Renal pelvis (tissue), 4 donors: Measurements from ENCODE around the gene MYH14. TPM values are rescaled to one million over a fixed set of nuclear protein-coding genes. Genes with fewer than 3 reads are reported as not detected.
"Not testable (repeated sequence)": the region's sequence is repeated elsewhere in the genome, so short reads cannot be mapped to it uniquely, and the experiment has no call there.

Experiments used
- DNase-seq: peaks from one replicate; pipeline ENCODE4 v3.0.0-alpha.2; 2013
- polyA plus RNA-seq, 3 donors: library from polyadenylated mRNA; unstranded; fragments of 120-200 nt; gene quantifications; one replicate each; pipeline ENCODE4 v1.2.1, GENCODE V29; 2013; ENCODE audit not compliant: insufficient read length in 3 of 3

MYH14 gene
- polyA plus RNA-seq, 3 donors: 25.8 to 31.7 (median 27.2) TPM

DNA sequence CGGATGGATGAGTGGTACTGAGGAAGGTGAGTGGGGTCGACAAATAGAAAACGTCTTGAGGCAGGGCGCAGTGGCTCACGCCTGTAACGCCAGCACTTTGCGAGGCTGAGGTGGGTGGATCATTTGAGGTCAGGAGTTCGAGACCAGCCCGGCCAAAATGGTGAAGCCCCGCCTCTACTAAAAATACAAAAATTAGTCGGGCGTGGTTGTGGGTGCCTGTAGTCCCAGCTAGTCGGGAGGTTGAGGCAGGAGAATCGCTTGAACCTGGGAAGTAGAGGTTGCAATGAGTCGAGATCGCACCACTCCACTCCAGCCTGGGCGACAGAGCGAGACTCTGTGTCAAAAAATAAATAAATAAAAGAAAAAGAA lies 126.5 kb downstream of the MYH14 start:
- DNase-seq: not testable (repeated sequence)

DNA sequence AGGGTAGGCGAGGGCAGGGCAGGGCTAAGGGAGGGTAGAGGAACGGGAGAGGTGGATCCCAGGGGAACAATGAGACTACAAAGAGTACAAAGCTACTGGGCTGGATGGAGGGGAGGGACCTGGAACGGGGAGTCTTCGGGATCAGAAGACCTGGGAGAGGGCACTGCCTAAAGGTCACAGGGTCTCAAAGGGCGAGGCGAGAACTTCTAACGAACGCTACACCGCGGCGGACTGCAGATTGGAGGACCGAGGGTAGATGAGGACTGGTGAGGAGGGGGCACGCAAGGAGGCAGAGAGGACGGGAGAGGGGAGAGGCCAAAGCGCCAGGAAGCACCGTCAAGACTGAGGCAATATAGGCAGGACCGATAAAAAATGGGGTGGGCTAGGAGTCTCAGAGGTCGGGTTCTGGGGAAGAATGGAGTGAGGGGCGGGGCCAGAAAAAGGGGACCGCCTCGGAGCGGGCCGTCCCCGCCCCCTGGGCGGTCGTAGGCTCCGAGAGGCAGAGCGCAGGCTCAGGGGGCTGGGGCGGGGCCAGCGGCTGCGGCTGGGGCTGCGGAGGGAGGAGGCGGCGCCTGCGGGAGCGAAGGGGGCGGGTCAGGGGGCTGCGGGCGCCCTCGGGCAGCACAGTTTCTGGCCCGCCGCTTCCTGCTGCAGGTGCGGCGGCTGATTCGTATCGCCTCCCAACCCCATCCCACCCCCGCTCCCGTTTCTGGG lies 127.1 kb downstream of the MYH14 start:
- peak; percentile 89 for DNase-seq

- DNase-seq: no peak
These were observed 128.0 kb downstream of the MYH14 start for GRCh38 chr19:50331221-50331993.

DNA sequence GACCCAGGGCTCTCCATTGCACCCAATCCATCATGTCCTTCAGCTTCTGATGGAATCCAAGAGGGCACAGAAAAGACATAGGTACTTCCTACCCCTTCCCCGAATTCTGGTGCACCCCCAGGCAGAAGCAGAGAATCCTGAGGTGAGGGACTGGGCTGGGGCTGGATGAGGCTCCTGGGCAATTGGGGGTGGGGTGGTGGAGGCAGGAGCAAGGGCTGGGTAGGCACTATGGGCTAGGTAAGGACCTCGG lies 128.5 kb downstream of the MYH14 start:
- DNase-seq: no peak

DNA sequence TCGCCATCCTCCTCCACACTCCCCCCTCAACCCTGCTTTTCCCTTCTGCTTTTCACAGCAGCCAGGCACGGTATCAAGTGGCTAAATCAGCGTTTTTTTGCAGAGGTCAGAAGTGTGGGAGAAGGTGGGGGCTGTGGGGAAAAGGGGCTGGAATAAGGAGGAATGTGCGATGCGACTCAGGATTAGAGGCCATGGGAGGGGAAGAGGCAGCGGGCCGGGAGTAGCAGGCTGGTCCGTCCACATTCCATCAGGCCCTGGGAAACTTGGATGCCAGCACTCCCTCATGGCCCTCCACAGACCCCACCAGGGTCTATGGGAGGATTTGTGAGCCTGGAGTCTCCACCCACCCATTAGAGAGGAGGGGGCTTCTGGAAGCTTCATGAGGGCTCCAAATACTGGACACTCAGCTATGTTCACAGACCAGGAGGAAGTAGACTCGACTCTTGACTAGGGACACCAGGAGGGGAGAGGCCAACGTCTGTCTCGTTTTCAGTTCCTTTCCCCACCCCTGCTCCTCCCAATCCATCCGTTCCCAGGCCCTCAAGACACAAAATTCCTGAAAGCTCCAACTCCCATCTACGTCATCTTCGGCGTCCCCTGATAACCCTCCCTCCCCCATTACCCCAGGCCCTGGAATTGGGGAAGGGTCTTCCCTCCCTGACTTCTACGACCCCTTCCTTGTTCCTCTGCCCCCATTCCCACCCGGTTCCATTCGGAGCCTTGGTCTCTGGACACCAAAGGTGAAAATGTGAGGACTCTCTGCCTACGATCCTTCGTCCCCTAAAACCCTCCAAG lies 129.0 kb downstream of the MYH14 start:
- DNase-seq: peak; percentile 75

DNA sequence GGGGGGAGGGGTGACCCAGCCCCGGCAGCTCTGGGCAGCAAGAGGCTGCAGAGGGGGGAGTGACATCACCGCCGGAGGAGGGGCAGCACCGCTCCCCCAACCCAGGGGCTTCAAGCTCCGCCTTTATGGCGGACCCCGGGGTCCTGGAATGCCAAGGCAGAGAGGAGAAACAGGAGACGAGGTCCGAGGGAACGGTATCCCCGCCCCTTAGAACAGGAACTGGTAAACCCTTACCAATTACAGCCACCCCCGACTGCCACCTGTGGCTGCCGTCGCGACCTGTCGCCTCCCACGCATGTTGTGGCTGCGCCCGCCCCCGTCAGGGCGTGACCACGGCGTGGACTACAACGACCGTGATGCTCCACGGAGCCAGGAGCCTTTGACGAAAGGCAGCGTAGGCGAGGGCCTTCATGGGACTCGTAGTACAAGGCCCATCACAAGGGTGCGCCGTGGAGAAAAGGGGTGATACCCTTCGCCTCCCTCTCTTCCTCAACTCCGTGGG lies 129.9 kb downstream of the MYH14 start:
- peak; percentile 93 for DNase-seq

DNA sequence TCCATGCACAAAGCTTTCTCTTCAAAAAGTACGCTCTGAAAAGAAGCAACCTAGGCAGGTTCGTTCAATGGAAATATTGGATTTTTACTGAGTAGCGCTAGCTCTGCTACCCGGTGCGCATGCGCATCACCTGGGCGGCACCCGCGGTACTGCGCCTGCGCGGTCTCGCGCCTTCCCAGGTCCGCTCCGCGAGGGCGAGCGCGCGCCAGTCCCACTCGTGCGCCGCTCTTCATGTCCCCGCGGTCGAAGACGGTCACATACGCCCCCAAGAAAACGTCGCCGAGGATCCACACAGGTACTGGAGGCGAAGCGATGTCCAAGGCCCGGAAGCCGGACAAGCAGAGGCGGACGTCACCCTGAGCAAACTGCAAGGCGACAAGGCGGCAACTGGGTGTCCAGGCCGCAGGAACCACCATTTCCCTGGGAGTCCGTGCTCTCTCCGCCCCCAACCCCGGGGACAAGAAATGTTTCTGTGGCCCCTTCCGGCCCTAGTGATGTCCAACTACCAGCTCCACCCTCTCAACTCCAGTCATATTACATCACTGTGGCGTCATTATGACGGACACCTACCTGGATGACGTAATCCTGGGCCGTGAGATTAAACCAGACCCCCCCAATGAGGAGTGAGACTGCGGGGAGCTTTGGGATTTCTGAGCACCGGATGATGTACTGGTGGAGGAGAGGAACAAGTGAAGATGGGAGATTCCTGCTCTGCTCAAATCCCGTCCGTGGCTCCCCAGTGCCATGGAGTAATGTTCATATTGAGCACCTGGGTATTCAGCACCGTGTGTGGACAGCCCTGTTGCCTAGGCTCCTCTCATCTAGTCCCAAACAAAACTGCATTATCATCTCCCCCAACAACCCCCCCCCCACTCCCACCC lies 130.6 kb downstream of the MYH14 start:
- peak; percentile 83 for DNase-seq

DNA sequence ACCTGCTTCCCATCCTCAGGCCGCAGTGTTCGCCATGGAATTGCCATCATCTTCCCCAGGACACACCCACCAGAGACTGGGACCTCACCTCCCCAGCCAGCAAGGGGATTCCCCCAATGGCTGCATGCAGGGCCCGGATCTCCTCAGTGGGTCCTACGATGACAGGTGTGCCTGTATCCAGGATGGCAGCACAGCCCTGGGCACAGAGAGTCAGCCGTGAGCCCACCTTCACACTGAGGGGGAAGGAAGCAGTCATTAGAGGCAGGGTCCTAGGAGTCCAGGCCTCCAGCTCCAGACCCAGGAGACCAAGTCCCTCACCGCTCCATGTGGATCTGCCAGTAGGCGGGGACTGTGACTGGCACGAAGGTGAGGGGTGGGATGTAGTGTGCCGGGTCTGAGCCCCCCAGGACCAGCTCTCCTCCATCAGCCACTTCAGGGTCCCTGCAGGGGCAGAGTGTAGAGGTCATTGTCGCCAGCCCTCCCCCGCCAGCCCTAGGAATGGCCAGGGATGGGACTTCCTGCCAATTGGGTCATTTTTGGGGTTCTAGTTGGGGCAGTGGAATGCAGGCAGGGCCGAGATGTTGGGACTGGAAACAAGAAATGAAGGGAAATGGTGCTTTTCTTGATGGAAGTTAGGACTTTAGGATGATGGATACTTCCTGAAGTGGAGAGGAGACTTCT lies 131.5 kb downstream of the MYH14 start:
- no peak for DNase-seq

DNA sequence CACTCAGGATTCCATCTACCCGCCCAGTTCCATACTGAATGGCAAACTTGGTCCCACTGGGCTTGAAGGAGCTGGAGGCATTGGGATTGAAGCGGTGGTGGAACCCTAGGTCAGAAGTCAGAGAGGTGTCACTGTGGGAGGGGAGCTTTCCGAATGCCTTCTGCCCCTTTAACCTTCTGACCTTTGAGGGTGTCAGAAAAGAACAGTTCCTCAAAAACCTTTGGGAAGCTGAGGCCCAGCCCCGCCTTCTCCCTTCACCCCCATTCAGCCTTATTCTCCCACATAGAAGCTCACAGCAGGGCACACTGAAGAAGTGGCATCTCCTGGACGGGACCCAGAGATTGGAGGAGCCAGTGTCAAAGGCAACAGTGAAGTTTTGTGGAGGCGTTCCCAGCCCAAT lies 133.6 kb downstream of the MYH14 start:
- DNase-seq: not testable (repeated sequence)

DNA sequence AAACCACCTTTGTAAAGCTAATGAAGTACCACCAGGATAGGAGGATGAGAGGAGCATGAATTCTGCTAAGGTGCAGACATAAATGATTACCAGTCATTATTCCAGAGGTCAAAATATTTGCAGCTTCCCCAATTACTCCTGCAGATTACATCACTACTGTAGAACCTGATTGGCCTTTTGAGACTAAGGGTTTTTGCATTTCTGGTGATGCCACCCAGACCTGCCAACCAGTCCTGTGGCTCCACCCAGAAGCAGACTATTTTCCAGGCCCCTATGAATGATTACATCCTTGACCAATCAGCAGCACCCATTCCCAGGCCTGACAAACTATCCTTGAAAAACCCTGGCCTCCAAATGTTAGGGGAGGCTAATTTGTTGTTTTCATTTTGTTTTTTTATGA lies 136.9 kb downstream of the MYH14 start:
- DNase-seq: no peak

DNA sequence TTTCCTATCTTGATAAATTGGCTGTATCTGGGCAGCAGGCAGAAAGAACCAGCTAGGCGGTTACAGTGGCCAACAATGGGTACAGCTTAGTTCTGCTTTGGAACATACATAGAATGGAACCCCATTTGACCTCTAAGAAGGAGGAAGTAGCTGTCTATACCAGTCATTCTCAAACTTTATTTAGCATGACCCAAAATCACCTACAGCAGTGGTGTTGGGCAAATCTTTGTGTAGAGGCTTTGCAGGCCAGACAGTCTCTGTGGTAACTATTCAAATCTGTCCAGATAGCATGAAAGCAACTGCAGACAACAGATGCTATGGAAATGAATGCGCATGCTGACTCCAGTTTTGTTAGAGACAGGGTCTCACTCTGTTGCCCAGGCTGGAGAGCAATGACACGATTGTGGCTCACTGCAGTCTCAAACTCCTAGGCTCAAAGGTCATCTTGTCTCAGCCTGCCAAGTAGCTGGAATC lies 137.7 kb downstream of the MYH14 start:
- DNase-seq: no peak

GRCh38 chr19:50344661-50345318 lies 141.4 kb downstream of the MYH14 start:
- no peak for DNase-seq

DNA sequence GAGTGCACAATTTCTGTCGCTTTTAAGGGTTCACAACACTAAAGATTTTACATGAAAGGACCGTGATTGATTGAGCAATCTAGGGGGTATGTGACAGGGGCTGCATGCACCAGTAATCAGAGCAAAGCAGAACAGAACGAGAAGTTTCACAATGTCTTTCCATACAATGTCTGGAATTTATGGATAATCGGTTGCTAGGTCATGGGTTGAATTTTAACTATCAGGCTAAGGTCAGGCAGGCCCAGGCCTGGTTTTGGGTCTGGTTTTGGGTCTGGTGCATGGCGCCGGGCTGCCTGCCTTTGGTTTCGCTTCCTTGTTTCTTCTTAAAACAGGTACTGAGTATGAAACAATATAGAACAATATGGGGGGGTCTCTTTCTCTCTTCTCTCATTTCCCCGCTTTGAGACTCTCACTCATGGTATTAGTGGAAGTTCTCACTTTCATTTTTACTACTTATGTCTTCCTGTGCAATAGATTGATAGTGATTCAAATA lies 143.7 kb downstream of the MYH14 start:
- not testable (repeated sequence) for DNase-seq

GRCh38 chr19:50349277-50350057 lies 146.0 kb downstream of the MYH14 start:
- DNase-seq: no peak

GRCh38 chr19:50352242-50352641 lies 148.8 kb downstream of the MYH14 start:
- no peak for DNase-seq

GRCh38 chr19:50353487-50353880 lies 150.1 kb downstream of the MYH14 start:
- not testable (repeated sequence) for DNase-seq

DNA sequence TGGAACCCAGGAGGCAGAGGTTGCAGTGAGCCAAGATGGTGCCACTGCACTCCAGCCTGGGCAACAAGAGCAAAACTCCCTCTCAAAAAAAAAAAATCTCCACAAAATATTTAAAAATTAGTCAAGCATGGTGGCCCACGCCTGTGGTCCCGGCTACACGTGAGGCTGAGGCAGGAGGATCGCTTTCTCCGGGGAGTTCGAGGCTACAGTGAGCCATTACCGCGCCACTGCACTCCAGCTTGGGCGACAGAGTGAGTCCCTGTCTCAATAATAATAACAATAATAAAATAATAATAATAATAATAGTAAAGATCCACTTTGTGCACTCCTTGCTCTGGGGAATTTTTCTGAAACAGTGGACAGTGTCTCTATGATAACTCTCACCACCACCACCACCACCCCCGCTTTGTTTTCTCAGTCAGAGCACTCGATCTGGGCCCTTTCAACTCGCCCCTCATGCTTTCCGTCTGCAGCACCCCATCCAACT lies 153.3 kb downstream of the MYH14 start:
- no peak for DNase-seq

- DNase-seq: peak; percentile 60
These were observed 154.0 kb downstream of the MYH14 start for GRCh38 chr19:50357178-50358100.
